ENCODE data around the gene KLHL35. TPM values are rescaled to one million over a fixed set of nuclear protein-coding genes. Genes with fewer than 3 reads are reported as not detected.

KLHL35 gene
- polyA plus RNA-seq, 3 donors: 0.33 to 0.45 TPM; not detected in 1

- Histone ChIP-seq H3K4me2 (replicated peaks; ENCODE audit: extremely low read depth, low read length, poor library complexity, severe bottlenecking) (no peak overlapping the region), H4K20me1 (ENCODE audit: insufficient read depth, low read length) (no peaks in the 10 kb centered on the region), H2AFZ (ENCODE audit: insufficient read depth, low read depth, low read length, poor library complexity, severe bottlenecking) (no peak overlapping the region), H3K27me3 (ENCODE audit: control insufficient read depth in 2 of 2, insufficient read depth in 2 of 2, low read length in 2 of 2) (no peaks in the 10 kb centered on the region), H3K79me2 (ENCODE audit: insufficient read depth, low read length) (no peaks in the 10 kb centered on the region), H3K9ac (ENCODE audit: insufficient read depth, low read length, poor library complexity, severe bottlenecking) (no peak overlapping the region), H3K36me3 (replicated peaks in 1 of 2; ENCODE audit: control insufficient read depth in 1 of 2, insufficient read depth in 2 of 2, low read length in 2 of 2) (no peaks in the 10 kb centered on the region), H3K9me3 (replicated peaks in 1 of 2; ENCODE audit: control insufficient read depth in 1 of 2, insufficient read depth in 1 of 2, low read length in 2 of 2) (no peaks in the 10 kb centered on the region), H3K4me1 (ENCODE audit: control insufficient read depth in 1 of 2, insufficient read depth in 2 of 2, low read length in 2 of 2) (no peaks in the 10 kb centered on the region), H3K4me3 (replicated peaks in 1 of 3; ENCODE audit: low read depth in 2 of 3, low read length in 3 of 3) (no peak overlapping the region), H3K27ac (ENCODE audit: low read depth in 1 of 2, low read length in 2 of 2) (no peak overlapping the region)
- H3K27ac Mint-ChIP-seq: no peak overlapping the region
- peaks cover 0 to 4% (median 3%) of the 10 kb centered on the region in 3 donors for H3K27me3 Mint-ChIP-seq (ENCODE audit: low read depth in 3 of 3)
- DNase-seq: no peak
- peaks cover 10 to 19% of the 10 kb centered on the region in 2 donors for H3K36me3 Mint-ChIP-seq
- 96% methylated on average over 2 of the region's 12 CpGs for WGBS (ENCODE audit: insufficient coverage)
- intact Hi-C loops (cut with micrococcal nuclease): no loop called here
- no peak for TF ChIP-seq CTCF (IDR thresholded peaks at IDR 0.05)
- no peaks in the 10 kb centered on the region for H3K4me1 Mint-ChIP-seq
- H3K4me3 Mint-ChIP-seq: no peak overlapping the region
- no peaks in the 10 kb centered on the region for H3K9me3 Mint-ChIP-seq
Measured at GRCh38 chr11:75443043-75443442, 10.0 kb upstream of the KLHL35 start.

GRCh38 chr11:75442161-75442885, 9.3 kb upstream of the KLHL35 start:
- H3K36me3 Mint-ChIP-seq: peaks cover 10 to 22% of the 10 kb centered on the region in 2 donors
- Histone ChIP-seq H3K4me3 (replicated peaks in 1 of 3; ENCODE audit: low read depth in 2 of 3, low read length in 3 of 3) (no peak overlapping the region), H3K4me2 (replicated peaks; ENCODE audit: extremely low read depth, low read length, poor library complexity, severe bottlenecking) (no peak overlapping the region), H3K9ac (ENCODE audit: insufficient read depth, low read length, poor library complexity, severe bottlenecking) (no peak overlapping the region), H3K36me3 (replicated peaks in 1 of 2; ENCODE audit: control insufficient read depth in 1 of 2, insufficient read depth in 2 of 2, low read length in 2 of 2) (no peaks in the 10 kb centered on the region), H3K27ac (ENCODE audit: low read depth in 1 of 2, low read length in 2 of 2) (no peak overlapping the region), H2AFZ (ENCODE audit: insufficient read depth, low read depth, low read length, poor library complexity, severe bottlenecking) (no peak overlapping the region), H3K4me1 (ENCODE audit: control insufficient read depth in 1 of 2, insufficient read depth in 2 of 2, low read length in 2 of 2) (no peaks in the 10 kb centered on the region), H3K79me2 (ENCODE audit: insufficient read depth, low read length) (no peaks in the 10 kb centered on the region), H3K9me3 (replicated peaks in 1 of 2; ENCODE audit: control insufficient read depth in 1 of 2, insufficient read depth in 1 of 2, low read length in 2 of 2) (no peaks in the 10 kb centered on the region), H3K27me3 (ENCODE audit: control insufficient read depth in 2 of 2, insufficient read depth in 2 of 2, low read length in 2 of 2) (no peaks in the 10 kb centered on the region), H4K20me1 (ENCODE audit: insufficient read depth, low read length) (no peaks in the 10 kb centered on the region)
- H3K27ac Mint-ChIP-seq: peak overlapping the region in 1 of 7 donors; percentile 25
- TF ChIP-seq CTCF (IDR thresholded peaks at IDR 0.05): no peak
- no peak for DNase-seq
- H3K9me3 Mint-ChIP-seq: no peaks in the 10 kb centered on the region
- WGBS (ENCODE audit: insufficient coverage): 96% methylated on average over 11 of the region's 15 CpGs
- peaks cover 0 to 4% (median 3%) of the 10 kb centered on the region in 3 donors for H3K27me3 Mint-ChIP-seq (ENCODE audit: low read depth in 3 of 3)
- H3K4me3 Mint-ChIP-seq: no peak overlapping the region
- H3K4me1 Mint-ChIP-seq: no peaks in the 10 kb centered on the region
- intact Hi-C loops (cut with micrococcal nuclease): no loop called here

Data from CD14-positive monocyte (primary cell).